Measurements from ENCODE around the gene SEZ6L.
A peak's percentile ranks its signal among the peaks of the same experiment; 100 is the strongest.

The SEZ6L gene

DNA sequence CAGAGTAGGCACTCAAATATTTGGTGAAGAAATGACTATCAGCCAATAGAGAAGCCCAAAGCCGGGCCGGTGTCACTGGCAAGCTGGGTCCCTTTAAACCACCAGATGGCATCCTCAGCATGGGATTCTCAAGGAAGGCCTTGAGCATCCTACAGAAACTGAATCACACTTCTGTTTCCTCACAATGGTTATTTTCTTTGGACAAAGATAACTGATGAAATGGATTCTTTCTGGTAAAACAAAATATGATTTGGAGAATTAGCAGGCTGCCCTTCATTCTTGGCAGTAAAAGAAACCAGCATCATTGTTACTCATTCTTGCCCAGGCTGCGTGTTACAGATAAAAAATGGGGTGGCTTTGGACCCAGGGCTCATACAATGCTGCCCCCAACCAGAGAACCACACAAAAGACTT is 229.5 kb downstream of the SEZ6L start:
- H3K4me1 ChIP-seq (ENCODE audit: control insufficient read depth, low read length), result 0 out of 2 replicates have a peak, but pooled peaks cover 3% of the 10 kb centered on the region
- TF ChIP-seq CTCF (IDR thresholded peaks at IDR 0.05; ENCODE audit: low read depth, low read length, poor library complexity, severe bottlenecking), result peak; percentile 41
- no peak for TF ChIP-seq EZH2phosphoT487 (IDR thresholded peaks at IDR 0.05; ENCODE audit: borderline replicate concordance, low read length)
- H3K9me3 ChIP-seq (ENCODE audit: control insufficient read depth, insufficient read depth, low read length), result no peaks in the 10 kb centered on the region
- no peak overlapping the region for H3K4me3 ChIP-seq (ENCODE audit: low read length)
- no peaks in the 10 kb centered on the region for H4K20me1 ChIP-seq (ENCODE audit: control insufficient read depth, insufficient read depth, low read depth, low read length)
- no peaks in the 10 kb centered on the region for H3K36me3 ChIP-seq (ENCODE audit: control insufficient read depth, low read length)
- H3F3A ChIP-seq (ENCODE audit: control insufficient read depth, insufficient read depth), result no peaks in the 10 kb centered on the region
- H3K27me3 ChIP-seq (ENCODE audit: control insufficient read depth, low read length), result no peaks in the 10 kb centered on the region
- no peak overlapping the region for H3K27ac ChIP-seq (ENCODE audit: low read depth, low read length)
- no peak overlapping the region for H3K4me2 ChIP-seq (ENCODE audit: low read length)
- no peaks in the 10 kb centered on the region for H3K9me2 ChIP-seq (replicated peaks; ENCODE audit: control insufficient read depth, low read length)
- no peaks in the 10 kb centered on the region for H3K79me2 ChIP-seq (ENCODE audit: control insufficient read depth, low read length)

DNA sequence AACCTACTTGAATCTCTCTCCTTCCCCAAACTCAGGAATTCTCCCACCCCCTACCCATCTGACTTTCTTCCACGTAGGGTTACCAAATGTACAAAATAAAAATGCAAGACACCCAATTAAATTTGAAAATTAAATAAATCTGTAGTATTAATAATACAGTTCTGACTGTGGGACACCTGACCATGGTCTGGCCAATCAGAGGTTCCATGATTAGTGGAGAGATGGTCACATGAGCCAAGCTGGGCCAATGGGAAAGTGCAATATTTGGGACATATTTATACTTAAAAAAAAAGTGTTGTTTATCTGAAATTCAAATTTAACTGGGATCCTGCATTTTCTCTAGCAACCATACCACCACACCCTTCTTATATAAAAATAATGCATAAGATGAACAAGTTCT is 230.0 kb downstream of the SEZ6L start:
- no peaks in the 10 kb centered on the region for H3K79me2 ChIP-seq (ENCODE audit: control insufficient read depth, low read length)
- H3K4me1 ChIP-seq (ENCODE audit: control insufficient read depth, low read length), result 0 out of 2 replicates have a peak, but pooled peaks cover 3% of the 10 kb centered on the region
- H4K20me1 ChIP-seq (ENCODE audit: control insufficient read depth, insufficient read depth, low read depth, low read length), result no peaks in the 10 kb centered on the region
- no peaks in the 10 kb centered on the region for H3K27me3 ChIP-seq (ENCODE audit: control insufficient read depth, low read length)
- TF ChIP-seq CTCF (IDR thresholded peaks at IDR 0.05; ENCODE audit: low read depth, low read length, poor library complexity, severe bottlenecking) (no peak), EZH2phosphoT487 (IDR thresholded peaks at IDR 0.05; ENCODE audit: borderline replicate concordance, low read length) (no peak)
- H3K27ac ChIP-seq (ENCODE audit: low read depth, low read length), result no peak overlapping the region
- H3K4me2 ChIP-seq (ENCODE audit: low read length), result no peak overlapping the region
- H3F3A ChIP-seq (ENCODE audit: control insufficient read depth, insufficient read depth), result no peaks in the 10 kb centered on the region
- no peak overlapping the region for H3K4me3 ChIP-seq (ENCODE audit: low read length)
- no peaks in the 10 kb centered on the region for H3K9me2 ChIP-seq (replicated peaks; ENCODE audit: control insufficient read depth, low read length)
- no peaks in the 10 kb centered on the region for H3K36me3 ChIP-seq (ENCODE audit: control insufficient read depth, low read length)
- no peaks in the 10 kb centered on the region for H3K9me3 ChIP-seq (ENCODE audit: control insufficient read depth, insufficient read depth, low read length)

DNA sequence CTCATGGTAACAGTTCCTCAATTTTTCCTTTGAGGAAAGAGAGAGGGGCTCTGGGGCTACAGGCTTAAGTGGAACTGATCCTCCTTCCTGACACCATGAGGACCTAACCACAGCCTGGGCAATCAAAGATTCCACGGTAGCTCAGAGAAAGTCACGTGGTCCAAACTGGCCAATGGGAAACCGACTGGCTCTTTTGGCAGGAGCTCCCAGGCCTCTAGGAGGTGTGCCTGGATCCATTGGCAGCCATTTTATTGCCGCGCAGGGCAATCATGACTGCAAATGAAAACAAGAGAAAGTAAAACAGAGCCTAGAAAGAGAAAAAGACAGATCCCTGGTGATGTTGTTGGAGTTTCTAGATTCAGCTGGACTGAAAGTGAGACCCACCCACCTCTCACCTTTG is 232.5 kb downstream of the SEZ6L start:
- no peaks in the 10 kb centered on the region for H3F3A ChIP-seq (ENCODE audit: control insufficient read depth, insufficient read depth)
- H3K9me2 ChIP-seq (replicated peaks; ENCODE audit: control insufficient read depth, low read length), result no peaks in the 10 kb centered on the region
- no peaks in the 10 kb centered on the region for H3K79me2 ChIP-seq (ENCODE audit: control insufficient read depth, low read length)
- H3K9me3 ChIP-seq (ENCODE audit: control insufficient read depth, insufficient read depth, low read length), result no peaks in the 10 kb centered on the region
- H3K36me3 ChIP-seq (ENCODE audit: control insufficient read depth, low read length), result no peaks in the 10 kb centered on the region
- no peak overlapping the region for H3K4me2 ChIP-seq (ENCODE audit: low read length)
- H3K4me1 ChIP-seq (ENCODE audit: control insufficient read depth, low read length), result peaks cover 13% of the 10 kb centered on the region
- H4K20me1 ChIP-seq (ENCODE audit: control insufficient read depth, insufficient read depth, low read depth, low read length), result no peaks in the 10 kb centered on the region
- no peak overlapping the region for H3K27ac ChIP-seq (ENCODE audit: low read depth, low read length)
- TF ChIP-seq EZH2phosphoT487 (IDR thresholded peaks at IDR 0.05; ENCODE audit: borderline replicate concordance, low read length) (no peak), CTCF (IDR thresholded peaks at IDR 0.05; ENCODE audit: low read depth, low read length, poor library complexity, severe bottlenecking) (no peak)
- H3K4me3 ChIP-seq (ENCODE audit: low read length), result no peak overlapping the region
- H3K27me3 ChIP-seq (ENCODE audit: control insufficient read depth, low read length), result no peaks in the 10 kb centered on the region
